A673 (cell line): ENCODE measurements around the gene SUSD4.

Experiments
- EZH2 ChIP-seq: fragments of 200-600 bp; sonication (generic); IDR thresholded peaks from 2 replicates; pipeline ENCODE4 v1.6.1; 2017; ENCODE audit warnings: borderline replicate concordance, low read depth, mild to moderate bottlenecking, mixed read lengths, antibody characterized with exemption, low read length; ENCODE audit not compliant: poor library complexity, severe bottlenecking
- TF ChIP-seq, protein P1 (sequence below): fragments of 300-800, 200-600 bp; sonication (generic); conservative IDR thresholded peaks from 2 replicates; pipeline ENCODE4 v1.5.1; 2017; ENCODE audit warnings: low read depth, mild to moderate bottlenecking, antibody characterized with exemption, low read length, moderate library complexity, mixed read lengths

DNA sequence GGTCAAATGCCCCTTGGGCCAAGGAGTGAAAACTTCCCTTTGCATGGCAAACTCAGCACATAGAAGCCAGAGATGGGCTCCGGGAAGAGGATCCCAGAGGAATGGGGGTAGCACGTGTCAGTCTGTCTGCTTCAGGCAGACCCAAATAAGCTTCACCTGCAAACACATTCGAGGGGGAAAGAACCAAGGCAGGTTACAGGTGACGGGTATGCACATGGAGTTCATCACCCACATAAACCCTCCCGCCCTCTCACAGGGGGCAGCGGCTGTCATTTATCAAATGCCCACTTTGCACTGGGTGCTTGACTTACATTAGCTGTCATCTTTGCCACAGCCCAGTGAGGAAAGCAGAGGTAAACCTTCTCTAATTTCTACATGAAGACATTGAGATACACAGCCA is 147.9 kb downstream of the SUSD4 start:
- TF ChIP-seq, protein P1, sequence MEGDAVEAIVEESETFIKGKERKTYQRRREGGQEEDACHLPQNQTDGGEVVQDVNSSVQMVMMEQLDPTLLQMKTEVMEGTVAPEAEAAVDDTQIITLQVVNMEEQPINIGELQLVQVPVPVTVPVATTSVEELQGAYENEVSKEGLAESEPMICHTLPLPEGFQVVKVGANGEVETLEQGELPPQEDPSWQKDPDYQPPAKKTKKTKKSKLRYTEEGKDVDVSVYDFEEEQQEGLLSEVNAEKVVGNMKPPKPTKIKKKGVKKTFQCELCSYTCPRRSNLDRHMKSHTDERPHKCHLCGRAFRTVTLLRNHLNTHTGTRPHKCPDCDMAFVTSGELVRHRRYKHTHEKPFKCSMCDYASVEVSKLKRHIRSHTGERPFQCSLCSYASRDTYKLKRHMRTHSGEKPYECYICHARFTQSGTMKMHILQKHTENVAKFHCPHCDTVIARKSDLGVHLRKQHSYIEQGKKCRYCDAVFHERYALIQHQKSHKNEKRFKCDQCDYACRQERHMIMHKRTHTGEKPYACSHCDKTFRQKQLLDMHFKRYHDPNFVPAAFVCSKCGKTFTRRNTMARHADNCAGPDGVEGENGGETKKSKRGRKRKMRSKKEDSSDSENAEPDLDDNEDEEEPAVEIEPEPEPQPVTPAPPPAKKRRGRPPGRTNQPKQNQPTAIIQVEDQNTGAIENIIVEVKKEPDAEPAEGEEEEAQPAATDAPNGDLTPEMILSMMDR = no peak
- TF ChIP-seq EZH2 = no peak
